Thyroid gland (tissue), 4 donors: ENCODE results near the gene FFAR4. TPM values are rescaled to one million over a fixed set of nuclear protein-coding genes. Genes with fewer than 3 reads are reported as not detected.

ENCODE experiments used
- DNase-seq, 2 donors: peaks; one replicate each; pipeline ENCODE4 v3.0.0-alpha.2; 2019
- H3K27ac ChIP-seq, 3 donors: fragments of 200-600 bp; sonication (generic); 1 replicate in 2 of 3; 2 replicates in 1 of 3; pipeline ENCODE4 v1.5.1; 2016 to 2019; ENCODE audit warnings: mild to moderate bottlenecking in 1 of 3, moderate library complexity in 1 of 3
- H3K27me3 ChIP-seq: fragments of 200-600 bp; sonication (generic); one replicate; pipeline ENCODE4 v1.5.1; 2019
- H3K36me3 ChIP-seq, 2 donors: fragments of 200-600 bp; sonication (generic); one replicate each; pipeline ENCODE4 v1.5.1; 2016 to 2019
- H3K4me1 ChIP-seq, 2 donors: fragments of 200-600 bp; sonication (generic); one replicate each; pipeline ENCODE4 v1.5.1; 2017 to 2019
- H3K4me3 ChIP-seq, 3 donors: fragments of 200-600 bp; sonication (generic); replicated peaks in 1 of 3; 1 replicate in 2 of 3; 2 replicates in 1 of 3; pipeline ENCODE4 v1.5.1; 2016; ENCODE audit warnings: mild to moderate bottlenecking in 1 of 3
- H3K9me3 ChIP-seq: fragments of 200-600 bp; sonication (generic); one replicate; pipeline ENCODE4 v1.5.1; 2017
- POLR2A ChIP-seq, 2 donors: fragments of 450-650 bp; IDR thresholded peaks; one replicate each; pipeline ENCODE4 v1.6.1; 2017; ENCODE audit warnings: antibody characterized with exemption in 2 of 2, mild to moderate bottlenecking in 2 of 2, moderate library complexity in 1 of 2
- WGBS, 2 donors: methylation state at CpG; one replicate each; pipeline ENCODE4 v1.1.5; 2017; 5-methylcytosine and 5-hydroxymethylcytosine counted together
- intact Hi-C: fragments of 100-400 bp; cut with DNase I; formaldehyde crosslinking; loops from one replicate; pipeline ENCODE4 v1.15.1; 2023
- total RNA-seq, 4 donors: library from RNA; depleted of rRNA; stranded (reverse); fragments of >200 nt; gene quantifications; one replicate each; pipeline ENCODE4 v1.2.3, GENCODE V29; 2016
- TF ChIP-seq, protein P1 (sequence below), 6 experiments: fragments of 200-600 bp in 3 of 6; fragments of 450-650 bp in 3 of 6; sonication (generic) in 3 of 6; IDR thresholded peaks; one replicate each; pipeline ENCODE4 v1.5.1; 2016 to 2019; ENCODE audit warnings: antibody characterized with exemption in 6 of 6, mild to moderate bottlenecking in 2 of 6, inconsistent platforms in 1 of 6, moderate library complexity in 1 of 6

Gene FFAR4
- total RNA-seq, 4 donors from 2014 or later: 0.15 to 0.78 (median 0.40) TPM; not detected in 1

DNA sequence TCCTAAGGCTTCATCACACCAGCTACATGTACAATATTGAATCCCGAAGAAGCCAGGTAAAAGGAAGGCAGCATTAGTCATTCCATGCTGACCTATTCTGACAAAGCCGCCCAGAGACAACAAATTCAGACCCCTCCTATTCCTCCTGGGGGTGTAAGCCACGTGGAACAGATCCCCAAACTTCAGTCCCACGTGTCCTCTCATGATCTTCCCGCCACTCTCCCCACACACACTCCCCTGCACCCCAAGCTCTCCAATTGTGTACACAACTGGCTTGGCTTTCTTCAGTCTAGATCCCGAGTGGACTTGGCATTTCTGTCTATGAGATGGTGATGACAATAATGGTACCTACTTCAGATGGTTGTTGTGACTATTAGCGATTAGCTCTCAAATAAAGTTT, 54.5 kb downstream of the FFAR4 start:
- no peak for DNase-seq
- no peak overlapping the region for H3K4me3 ChIP-seq
- no peaks in the 10 kb centered on the region for H3K4me1 ChIP-seq
- 74 to 77% methylated on average over 7 of the region's 7 CpGs for WGBS, 2 donors
- no peaks in the 10 kb centered on the region for H3K9me3 ChIP-seq
- no peaks in the 10 kb centered on the region for H3K36me3 ChIP-seq
- H3K27me3 ChIP-seq: no peaks in the 10 kb centered on the region
- intact Hi-C loops: no loop called here
- TF ChIP-seq POLR2A (IDR thresholded peaks at IDR 0.05): no peak
- TF ChIP-seq, protein P1, sequence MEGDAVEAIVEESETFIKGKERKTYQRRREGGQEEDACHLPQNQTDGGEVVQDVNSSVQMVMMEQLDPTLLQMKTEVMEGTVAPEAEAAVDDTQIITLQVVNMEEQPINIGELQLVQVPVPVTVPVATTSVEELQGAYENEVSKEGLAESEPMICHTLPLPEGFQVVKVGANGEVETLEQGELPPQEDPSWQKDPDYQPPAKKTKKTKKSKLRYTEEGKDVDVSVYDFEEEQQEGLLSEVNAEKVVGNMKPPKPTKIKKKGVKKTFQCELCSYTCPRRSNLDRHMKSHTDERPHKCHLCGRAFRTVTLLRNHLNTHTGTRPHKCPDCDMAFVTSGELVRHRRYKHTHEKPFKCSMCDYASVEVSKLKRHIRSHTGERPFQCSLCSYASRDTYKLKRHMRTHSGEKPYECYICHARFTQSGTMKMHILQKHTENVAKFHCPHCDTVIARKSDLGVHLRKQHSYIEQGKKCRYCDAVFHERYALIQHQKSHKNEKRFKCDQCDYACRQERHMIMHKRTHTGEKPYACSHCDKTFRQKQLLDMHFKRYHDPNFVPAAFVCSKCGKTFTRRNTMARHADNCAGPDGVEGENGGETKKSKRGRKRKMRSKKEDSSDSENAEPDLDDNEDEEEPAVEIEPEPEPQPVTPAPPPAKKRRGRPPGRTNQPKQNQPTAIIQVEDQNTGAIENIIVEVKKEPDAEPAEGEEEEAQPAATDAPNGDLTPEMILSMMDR (IDR thresholded peaks at IDR 0.05): no peak
- no peak overlapping the region for H3K27ac ChIP-seq

DNA sequence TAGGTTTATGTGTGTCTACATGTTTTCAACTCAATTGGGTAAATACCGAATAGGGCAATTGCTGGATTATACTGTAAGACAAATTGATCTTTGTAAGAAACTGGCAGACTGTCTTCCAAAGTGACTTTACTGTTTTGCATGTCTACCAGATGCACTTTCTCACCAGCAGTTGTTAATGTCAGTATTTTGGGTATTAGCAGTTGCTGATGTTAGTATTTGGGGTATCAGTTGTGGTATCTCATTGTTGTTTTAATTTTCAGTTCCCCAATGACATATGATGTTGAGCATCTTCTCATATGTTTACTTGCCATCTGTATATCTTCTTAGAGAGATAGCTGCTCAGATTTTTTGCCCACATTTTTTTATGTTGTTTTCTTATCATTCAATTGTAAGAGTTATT, 56.5 kb downstream of the FFAR4 start:
- no peaks in the 10 kb centered on the region for H3K36me3 ChIP-seq
- H3K4me1 ChIP-seq: no peaks in the 10 kb centered on the region
- H3K4me3 ChIP-seq: no peak overlapping the region
- WGBS, 2 donors: 97 to 100% methylated on average over 1 of the region's 1 CpG
- no peaks in the 10 kb centered on the region for H3K9me3 ChIP-seq
- intact Hi-C loops: no loop called here
- no peak overlapping the region for H3K27ac ChIP-seq
- DNase-seq: no peak
- TF ChIP-seq, protein P1 (IDR thresholded peaks at IDR 0.05): no peak
- no peak for TF ChIP-seq POLR2A (IDR thresholded peaks at IDR 0.05)
- no peaks in the 10 kb centered on the region for H3K27me3 ChIP-seq

DNA sequence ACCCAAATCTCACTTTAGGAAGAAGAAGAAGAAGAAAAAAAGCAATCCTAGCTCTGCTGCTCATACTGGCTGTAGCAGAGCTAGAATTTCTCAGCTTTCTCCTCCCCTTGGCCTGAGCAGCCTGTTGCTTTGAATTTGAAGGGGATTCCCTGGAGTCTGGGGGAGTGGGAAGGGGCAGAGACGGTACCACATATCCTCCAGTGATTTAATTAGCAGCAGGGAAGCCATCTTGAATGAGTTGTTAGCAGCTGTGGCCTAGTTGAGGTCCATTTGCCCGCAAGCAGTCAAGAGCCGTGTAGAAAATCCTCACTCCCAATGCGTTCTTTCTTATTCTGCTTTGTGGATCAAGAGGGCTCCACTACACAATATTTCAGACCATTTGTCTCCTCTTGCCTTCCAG, 62.4 kb downstream of the FFAR4 start:
- no peak for TF ChIP-seq POLR2A (IDR thresholded peaks at IDR 0.05)
- TF ChIP-seq, protein P1 (IDR thresholded peaks at IDR 0.05): no peak
- no peak for DNase-seq
- Histone ChIP-seq H3K27me3 (no peaks in the 10 kb centered on the region), H3K4me3 (no peak overlapping the region), H3K9me3 (no peaks in the 10 kb centered on the region), H3K36me3 (no peaks in the 10 kb centered on the region), H3K4me1 (no peaks in the 10 kb centered on the region), H3K27ac (no peak overlapping the region)
- intact Hi-C loops: no loop called here
- 83% methylated on average over 4 of the region's 4 CpGs for WGBS, 2 donors

DNA sequence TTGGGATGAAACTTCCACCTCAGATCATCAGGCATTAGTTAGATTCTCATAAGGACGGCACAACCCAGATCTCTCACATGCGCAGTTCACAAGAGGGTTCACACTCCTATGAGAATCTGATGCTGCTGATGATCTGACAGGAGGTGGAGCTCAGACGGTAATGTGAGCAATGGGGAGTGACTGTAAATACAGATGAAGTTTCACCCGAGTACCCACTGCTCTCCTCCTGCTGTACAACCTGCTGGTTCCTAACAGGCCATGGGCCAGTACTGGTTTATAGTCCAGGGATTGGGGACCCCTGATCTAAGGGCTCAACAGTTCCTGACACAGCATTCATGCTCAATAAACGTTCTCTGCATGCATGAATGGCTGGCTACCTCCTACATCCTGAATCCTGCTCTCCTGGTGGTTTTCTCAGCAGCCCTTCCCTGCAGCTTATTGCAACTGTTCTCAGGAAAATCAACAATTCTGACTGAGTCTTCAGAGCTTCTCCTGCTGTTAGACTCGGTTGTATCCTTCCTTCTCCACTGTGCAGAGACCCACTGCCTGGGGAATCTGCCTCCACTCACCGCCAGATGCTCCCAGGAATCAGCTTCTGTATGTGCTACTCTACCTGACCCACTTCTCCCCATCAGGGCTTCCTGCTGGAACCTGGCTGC, 63.3 kb downstream of the FFAR4 start:
- 56 to 73% methylated on average over 5 to 7 of the region's 7 CpGs for WGBS, 2 donors
- intact Hi-C loops: no loop called here

More for the DNA sequence above, 63.3 kb downstream of the FFAR4 start:
- Histone ChIP-seq H3K4me3 (no peak overlapping the region), H3K4me1 (no peaks in the 10 kb centered on the region), H3K27me3 (no peaks in the 10 kb centered on the region), H3K27ac (no peak overlapping the region), H3K9me3 (no peaks in the 10 kb centered on the region), H3K36me3 (no peaks in the 10 kb centered on the region)
- DNase-seq: no peak
- TF ChIP-seq, protein P1 (IDR thresholded peaks at IDR 0.05): no peak
- TF ChIP-seq POLR2A (IDR thresholded peaks at IDR 0.05): no peak
